Measurements from ENCODE around the gene SLC9A8. TPM values are rescaled to one million over a fixed set of nuclear protein-coding genes. Genes with fewer than 3 reads are reported as not detected.
A peak's percentile ranks its signal among the peaks of the same experiment; 100 is the strongest.

The SLC9A8 gene
- total RNA-seq, 1 experiment from 2014 or later: 7.5 TPM

DNA sequence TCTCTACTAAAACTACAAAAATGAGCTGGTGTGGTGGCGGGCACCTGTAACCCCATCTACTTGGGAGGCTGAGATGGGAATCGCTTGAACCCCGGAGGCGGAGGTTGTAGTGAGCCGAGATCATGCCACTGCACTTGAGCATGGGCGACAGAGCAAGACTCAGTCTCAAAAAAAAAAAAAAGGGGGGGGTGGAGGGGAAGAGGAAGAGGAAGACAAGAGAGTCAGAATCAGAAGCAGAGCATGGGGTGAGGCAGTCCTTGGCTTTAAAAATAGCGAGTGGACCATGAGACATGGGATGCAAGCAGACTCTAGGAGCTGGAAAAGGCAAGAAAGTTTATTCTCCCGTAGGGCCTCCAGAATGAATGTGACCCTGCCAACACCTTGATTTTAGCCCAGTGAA lies 3.9 kb upstream of the SLC9A8 start:
- no peak overlapping the region for H2BK15ac ChIP-seq (ENCODE audit: low read depth, low read length)
- Mint-ChIP-seq H3K9me3 (no peaks in the 10 kb centered on the region; a peak in 1 of 5 replicates), H3K27me3 (ENCODE audit: low read depth) (no peaks in the 10 kb centered on the region), H3K4me3 (no peak overlapping the region), H3K27ac (peak overlapping the region in 1 of 3 experiments; percentile 35; a peak in 1 of 7 replicates), H3K4me1 (peaks cover 17 to 24% of the 10 kb centered on the region in 2 experiments), H3K36me3 (ENCODE audit: insufficient read depth in 1 of 3, low read depth in 3 of 3) (no peaks in the 10 kb centered on the region; a peak in 1 of 7 replicates)
- H3K18ac ChIP-seq (ENCODE audit: insufficient read length, low read depth, low read length): no peak overlapping the region
- no CpG with 5 or more reads among the region's 8 CpGs for WGBS (ENCODE audit: extremely low coverage, insufficient read length, low lambda C conversion rate)
- H3T11ph ChIP-seq (ENCODE audit: low read length): no peak overlapping the region
- peaks cover 8% of the 10 kb centered on the region for H3K23me2 ChIP-seq (ENCODE audit: insufficient read length, low read depth, low read length, poor library complexity, severe bottlenecking)
- no peak overlapping the region for H4K5ac ChIP-seq (ENCODE audit: insufficient read length, low read depth, low read length)
- H3K4ac ChIP-seq (ENCODE audit: low read depth, low read length): no peak overlapping the region
- no peak overlapping the region for H2BK20ac ChIP-seq (ENCODE audit: low read depth, low read length, poor library complexity, severe bottlenecking)
- no peak overlapping the region for H2BK5ac ChIP-seq (ENCODE audit: insufficient read length, low read length)
- H3K79me1 ChIP-seq (ENCODE audit: insufficient read depth, low read depth, low read length, poor library complexity, severe bottlenecking): no peaks in the 10 kb centered on the region
- no peaks in the 10 kb centered on the region for H3K9me3 ChIP-seq (ENCODE audit: control insufficient read depth, low read depth, low read length)
- H2BK120ac ChIP-seq (ENCODE audit: low read depth, low read length, poor library complexity, severe bottlenecking): no peak overlapping the region
- no peak overlapping the region for H4K8ac ChIP-seq (replicated peaks; ENCODE audit: insufficient read length, low read depth, low read length)
- H3K9ac ChIP-seq (ENCODE audit: extremely low read depth, insufficient read length, low read length): no peak overlapping the region
- H3K27ac ChIP-seq (ENCODE audit: insufficient read length, low read depth, low read length): no peak overlapping the region
- no peak overlapping the region for H3K56ac ChIP-seq (ENCODE audit: insufficient read length, low read depth, low read length)
- no peak overlapping the region for H2AK5ac ChIP-seq (ENCODE audit: insufficient read length, low read length)
- no peak for TF ChIP-seq CTCF (conservative IDR thresholded peaks at IDR 0.05)
- H3K27me3 ChIP-seq (ENCODE audit: insufficient read depth, low read length): no peaks in the 10 kb centered on the region
- no peak overlapping the region for H2BK12ac ChIP-seq (ENCODE audit: insufficient read length, low read depth, low read length)
- DNase-seq: no peak
- no peak overlapping the region for H2AFZ ChIP-seq (ENCODE audit: low read length)
- H4K91ac ChIP-seq (ENCODE audit: insufficient read length, low read depth, low read length): no peak overlapping the region
- H3K4me1 ChIP-seq (ENCODE audit: insufficient read depth, low read length): no peaks in the 10 kb centered on the region; the same call in 1 of the 2 replicates
- H3K23ac ChIP-seq (ENCODE audit: insufficient read length, low read depth, low read length): no peak overlapping the region
- no peaks in the 10 kb centered on the region for H4K20me1 ChIP-seq (ENCODE audit: control insufficient read depth, insufficient read depth, insufficient read length)
- no peak overlapping the region for H3K14ac ChIP-seq (ENCODE audit: insufficient read depth, low read length)
- no peak overlapping the region for H3K4me2 ChIP-seq (ENCODE audit: insufficient read depth, insufficient read length, low read length)
- H3K79me2 ChIP-seq (ENCODE audit: insufficient read depth, low read length): no peaks in the 10 kb centered on the region

All from H9 (cell line).